Inferior parietal cortex (tissue), 1 donor: ENCODE results near the gene KATNAL2.

Experiments used
- DNase-seq: peaks from one replicate; pipeline ENCODE4 v3.0.0-alpha.2; 2016; ENCODE audit errors: extremely low spot score

KATNAL2 gene

GRCh38 chr18:47110492-47111274 lies 193.3 kb downstream of the KATNAL2 start:
- DNase-seq, result no peak

DNA sequence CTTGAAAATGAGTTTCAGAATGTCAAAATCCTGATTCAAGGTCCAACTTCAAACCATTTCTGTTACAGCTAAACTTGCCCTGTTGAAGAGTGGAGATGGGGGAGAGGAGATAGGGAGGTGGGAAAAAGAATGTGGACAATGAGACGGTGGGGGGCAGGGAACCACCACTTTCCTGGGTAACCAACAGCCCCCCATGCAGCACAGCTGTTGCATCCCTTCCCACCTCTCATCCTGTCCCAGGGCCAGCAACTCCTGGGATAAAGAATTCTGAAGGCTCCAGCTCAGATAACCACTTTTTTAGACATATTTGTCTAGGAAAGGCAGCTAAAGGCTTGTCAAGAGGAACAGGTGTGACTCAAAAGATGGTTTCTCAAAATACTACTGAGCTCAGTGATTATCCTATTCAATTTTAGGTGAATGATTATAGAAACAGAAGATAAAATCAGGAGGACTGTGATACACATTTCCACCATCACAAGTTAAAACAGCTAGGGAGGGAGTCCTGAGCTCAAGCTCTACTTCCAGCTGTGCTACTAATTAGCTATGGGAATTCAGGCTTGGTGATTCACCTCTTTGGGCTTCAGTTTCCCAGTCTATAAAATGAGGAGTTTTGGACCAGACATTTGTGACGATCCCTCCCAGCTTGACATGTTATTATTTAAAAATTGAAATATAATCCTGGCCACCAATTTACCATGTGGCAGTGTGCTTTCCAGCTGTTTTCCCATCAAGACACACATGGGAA lies 196.6 kb downstream of the KATNAL2 start:
- no peak for DNase-seq

DNA sequence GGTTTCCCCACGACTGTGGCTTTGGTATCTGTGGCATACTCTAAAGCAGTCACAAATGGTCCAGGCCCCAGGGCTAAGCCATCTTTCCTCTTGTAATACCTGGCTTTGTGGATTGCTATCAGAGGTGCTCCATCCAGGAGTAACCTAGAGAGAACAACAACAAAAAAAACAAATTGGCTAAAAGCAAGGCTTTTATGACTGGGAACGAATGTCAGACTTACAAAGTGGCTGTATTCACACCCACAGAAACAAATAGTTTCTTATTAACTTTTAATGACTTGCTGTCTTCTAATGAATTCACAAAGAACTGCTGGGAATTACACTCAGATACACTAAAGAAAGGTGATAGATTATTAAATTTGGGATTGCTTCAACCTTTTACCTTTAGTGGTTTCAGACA lies 197.8 kb downstream of the KATNAL2 start:
- DNase-seq, result no peak

GRCh38 chr18:47118981-47119380 lies 201.6 kb downstream of the KATNAL2 start:
- DNase-seq, result no peak

DNA sequence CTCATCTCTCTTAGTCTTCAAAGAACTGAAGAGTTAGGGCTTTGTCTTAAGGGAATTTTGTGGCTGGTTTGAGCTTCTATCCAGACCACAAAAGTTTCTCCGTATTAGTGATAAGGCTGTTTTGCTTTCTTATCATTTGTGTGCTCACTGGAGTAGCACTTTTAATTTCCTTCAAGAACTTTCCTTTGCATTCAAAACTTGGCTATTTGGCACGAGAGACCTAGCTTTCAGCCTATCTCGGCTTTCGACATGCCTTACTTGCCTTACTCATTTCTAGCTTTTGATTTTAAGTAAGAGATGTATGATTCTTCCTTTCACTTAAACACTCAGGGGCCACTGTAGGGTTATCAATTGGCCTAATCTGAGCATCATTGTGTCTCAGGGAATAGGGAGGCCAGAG lies 203.0 kb downstream of the KATNAL2 start:
- DNase-seq, result no peak

- DNase-seq, result no peak
Measured at GRCh38 chr18:47121146-47121545, 203.7 kb downstream of the KATNAL2 start.

DNA sequence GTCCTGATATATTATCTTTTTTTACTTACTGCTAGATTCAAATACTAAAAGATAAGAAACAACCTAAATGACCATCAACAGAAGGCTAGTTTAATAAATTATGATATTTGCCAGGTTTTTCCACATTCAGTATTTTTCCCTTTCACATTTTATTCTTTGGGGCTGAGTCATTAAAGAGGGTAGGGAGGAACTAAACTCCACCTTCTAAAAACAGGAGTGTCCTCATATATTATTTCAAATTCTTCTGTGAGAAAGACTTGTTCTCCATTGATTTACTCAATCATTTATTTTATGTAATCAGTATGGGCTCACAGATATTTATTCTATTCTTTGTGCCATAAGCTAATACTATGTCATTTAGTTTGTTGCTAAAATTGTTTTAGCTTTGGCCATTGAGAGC lies 223.9 kb downstream of the KATNAL2 start:
- DNase-seq, result no peak

- DNase-seq, result no peak
Measured at GRCh38 chr18:47143153-47143552, 225.8 kb downstream of the KATNAL2 start.

- no peak for DNase-seq
Measured at GRCh38 chr18:47143899-47144485, 226.6 kb downstream of the KATNAL2 start.

DNA sequence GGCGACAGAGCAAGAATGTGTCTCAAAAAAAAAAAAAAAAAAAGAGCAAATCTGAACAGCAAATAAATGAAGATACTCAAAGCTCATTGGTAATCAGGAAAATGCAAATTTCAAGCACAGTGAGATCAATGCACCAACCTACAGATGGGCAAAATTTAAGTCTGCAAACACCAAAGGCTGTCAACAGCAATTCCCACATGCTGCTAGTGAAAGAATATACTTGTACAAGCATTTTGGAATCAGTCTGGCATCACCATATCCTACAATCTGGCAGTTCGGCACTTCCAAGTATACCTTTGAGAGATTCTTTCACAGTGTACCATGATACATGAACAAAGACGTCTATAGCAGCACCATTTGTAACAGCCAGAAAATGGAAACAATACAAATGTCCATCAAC lies 228.8 kb downstream of the KATNAL2 start:
- no peak for DNase-seq

DNA sequence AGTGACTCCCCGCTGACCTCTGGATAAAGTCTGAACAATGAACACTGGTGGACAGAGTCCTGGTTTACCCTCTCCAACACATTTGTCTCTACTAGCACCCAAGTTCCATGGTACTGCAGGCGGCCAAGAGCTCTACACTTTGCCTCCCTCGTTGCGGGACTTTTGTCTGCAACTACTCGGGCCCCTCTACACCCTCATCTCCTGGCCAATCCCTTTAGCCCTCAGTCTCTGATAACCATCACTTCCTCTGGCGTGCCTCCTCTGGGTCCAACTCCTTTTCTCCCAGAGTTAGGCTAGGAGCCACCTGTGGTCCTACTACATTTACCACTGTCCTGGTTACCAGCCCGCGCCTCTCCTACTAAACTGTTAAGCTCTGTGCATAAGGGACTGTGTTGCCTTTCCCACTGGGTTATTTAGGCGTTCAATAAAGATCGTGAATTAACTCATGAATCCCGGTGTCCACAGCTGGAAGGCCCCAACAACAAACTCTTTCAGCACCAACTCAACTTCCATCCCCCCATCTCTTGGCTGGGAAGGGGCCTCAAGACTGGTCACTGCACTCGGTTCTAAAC lies 232.1 kb downstream of the KATNAL2 start:
- DNase-seq, result no peak

- peak; percentile 80 for DNase-seq
Measured at GRCh38 chr18:47150029-47150823, 232.8 kb downstream of the KATNAL2 start, which contains the start of gene HDHD2. HDHD2 (minus strand) TSS chr18:47150500; CDS start chr18:47136439, 14,061 bp downstream.

GRCh38 chr18:47150824-47151366 lies 233.5 kb downstream of the KATNAL2 start:
- no peak for DNase-seq

- no peak for DNase-seq
Measured at GRCh38 chr18:47151439-47151838, 234.0 kb downstream of the KATNAL2 start.
